Measurements from ENCODE around the gene LAYN.

Gene LAYN

DNA sequence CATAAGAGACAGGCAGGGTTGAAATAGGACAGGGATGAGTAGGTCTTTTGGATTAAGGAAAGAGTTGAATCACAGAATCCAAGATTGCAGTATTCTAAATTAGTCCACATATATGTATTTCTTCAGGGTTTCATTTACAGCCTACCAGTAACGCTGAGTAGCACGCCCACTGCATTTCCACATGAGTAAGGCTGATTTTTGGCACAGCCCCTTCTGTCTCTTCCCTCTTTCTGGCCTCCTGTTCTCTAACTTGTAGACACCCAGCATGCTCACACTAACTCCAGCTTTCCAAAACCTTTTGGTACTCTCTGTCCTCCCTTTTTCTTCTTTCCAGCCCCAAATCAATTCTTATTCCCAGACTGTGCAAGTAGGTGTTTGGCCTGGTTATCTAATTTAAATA lies 58.0 kb downstream of the LAYN start:
- no peak for FAIRE-seq

DNA sequence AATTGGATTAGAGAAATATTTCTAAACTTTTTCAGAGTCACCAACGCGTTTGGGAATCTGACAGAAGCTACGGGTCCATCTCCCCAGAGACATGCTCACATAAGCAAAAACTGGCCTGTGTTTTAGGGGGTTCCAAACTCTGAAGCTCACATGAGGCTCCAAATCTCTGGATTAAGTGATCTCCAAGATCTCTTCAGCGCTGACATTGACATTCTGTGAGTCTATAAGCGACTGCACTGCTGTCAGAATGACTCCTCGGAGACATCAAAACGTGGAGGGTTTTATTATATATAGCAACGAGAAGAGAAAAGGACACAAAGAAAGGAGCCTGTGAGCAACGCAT lies 61.1 kb downstream of the LAYN start:
- no peak for FAIRE-seq

GRCh38 chr11:111601979-111602864 lies 61.7 kb downstream of the LAYN start, which contains the start of gene SIK2:
Gene SIK2, plus strand, starts transcription at chr11:111602449. Its CDS starts 115 bp downstream, at chr11:111602564.
- no peak for FAIRE-seq

- no peak for FAIRE-seq
Observed at GRCh38 chr11:111602865-111603610, 62.5 kb downstream of the LAYN start.

DNA sequence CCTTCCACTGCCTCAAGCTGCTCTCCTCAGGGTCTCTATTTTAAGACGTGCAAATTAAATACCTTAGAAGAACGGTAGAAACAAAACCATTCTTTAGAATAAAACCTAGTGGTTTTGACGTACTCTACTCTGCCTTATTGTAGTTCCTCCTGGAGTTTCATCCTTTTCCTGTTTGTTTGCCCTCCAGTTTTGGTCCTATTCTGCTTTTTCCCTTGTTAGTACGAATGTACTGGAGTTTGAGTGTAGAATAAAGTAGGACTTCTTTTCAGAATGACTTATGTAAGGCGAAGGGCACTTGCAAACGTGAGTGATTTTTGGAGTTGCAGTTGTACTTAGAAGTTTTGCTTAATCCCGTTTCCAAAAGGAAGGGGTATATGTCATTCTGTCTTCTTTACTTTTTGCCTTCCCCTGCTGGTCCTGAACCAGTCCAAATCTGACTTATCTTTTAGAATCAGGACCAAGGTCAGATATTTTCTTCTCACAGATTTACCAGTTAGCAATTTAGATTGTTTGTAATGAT lies 63.2 kb downstream of the LAYN start:
- no peak for FAIRE-seq

- FAIRE-seq: peak; percentile 86
Observed at GRCh38 chr11:111604392-111605009, 64.0 kb downstream of the LAYN start.

- FAIRE-seq: no peak
Observed at GRCh38 chr11:111605681-111606080, 65.2 kb downstream of the LAYN start.

- no peak for FAIRE-seq
Observed at GRCh38 chr11:111606986-111607385, 66.5 kb downstream of the LAYN start.

GRCh38 chr11:111607751-111608150 lies 67.2 kb downstream of the LAYN start:
- no peak for FAIRE-seq

All from TTC549 (cell line).